GM18861 (cell line): ENCODE results near the gene KRTAP26-1.

ENCODE experiments used
- ATAC-seq: cut with Tn5 transposase; IDR thresholded peaks from one replicate; pipeline ENCODE4 v1.9.1; 2021; ENCODE audit not compliant: unreplicated experiment

The KRTAP26-1 gene

GRCh38 chr21:30271611-30272010, 48.5 kb downstream of the KRTAP26-1 start:
- no peak for ATAC-seq

DNA sequence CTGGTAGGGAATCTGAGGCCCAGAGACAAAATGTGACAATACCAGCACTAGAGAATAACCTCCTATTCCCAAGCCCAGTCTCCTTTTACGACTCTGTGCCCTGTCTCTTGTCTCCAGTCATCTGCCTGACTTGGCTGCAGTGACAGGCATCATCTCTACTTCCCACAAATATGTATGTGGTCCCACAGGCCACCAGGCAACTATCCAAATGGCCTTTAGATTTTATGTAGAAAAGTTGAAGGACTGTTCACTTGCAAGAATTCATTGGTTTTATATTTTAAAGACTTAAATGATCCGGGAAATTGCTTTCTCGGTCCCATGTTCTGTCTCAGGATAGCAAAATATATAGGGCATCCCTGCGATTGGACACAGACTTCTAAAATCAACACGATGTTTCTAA, 49.0 kb downstream of the KRTAP26-1 start:
- no peak for ATAC-seq

GRCh38 chr21:30269803-30270530, 50.1 kb downstream of the KRTAP26-1 start:
- ATAC-seq: no peak
